Gastrocnemius medialis (tissue), 4 donors: Measurements from ENCODE around the gene CH25H.

Source experiments
- CTCF ChIP-seq, 5 experiments: fragments of 450-650 bp in 3 of 5; fragments of 200-600 bp in 2 of 5; sonication (generic) in 2 of 5; IDR thresholded peaks in 4 of 5; conservative IDR thresholded peaks in 1 of 5; 1 replicate in 4 of 5; 2 replicates in 1 of 5; pipeline ENCODE4 v1.5.1; 2016 to 2019; ENCODE audit warnings: antibody characterized with exemption in 5 of 5, mild to moderate bottlenecking in 3 of 5, moderate library complexity in 3 of 5
- POLR2A ChIP-seq, 2 donors: fragments of 450-650 bp; IDR thresholded peaks; one replicate each; pipeline ENCODE4 v1.6.1; 2017; ENCODE audit warnings: antibody characterized with exemption in 2 of 2, mild to moderate bottlenecking in 2 of 2, moderate library complexity in 2 of 2

- TF ChIP-seq CTCF (IDR thresholded peaks at IDR 0.05 in 4 of 5, conservative IDR thresholded peaks at IDR 0.05 in 1 of 5) (peak in 1 of 5 experiments; percentile 38), POLR2A (IDR thresholded peaks at IDR 0.05) (no peak)
Observed at GRCh38 chr10:89224739-89225443, 17.8 kb upstream of the CH25H start.
